ENCODE data around the gene E2F4.

The E2F4 gene

GRCh38 chr16:67210069-67210937 lies 18.3 kb downstream of the E2F4 start:
- DNase-seq, result no peak

GRCh38 chr16:67211674-67212073 lies 19.7 kb downstream of the E2F4 start:
- DNase-seq, result no peak

GRCh38 chr16:67212766-67213165 lies 20.8 kb downstream of the E2F4 start:
- no peak for DNase-seq

- DNase-seq, result no peak
Measured at GRCh38 chr16:67213197-67214019, 21.5 kb downstream of the E2F4 start.

- DNase-seq, result no peak
Measured at GRCh38 chr16:67215706-67216105, 23.8 kb downstream of the E2F4 start.

GRCh38 chr16:67216612-67217490 lies 24.9 kb downstream of the E2F4 start:
- DNase-seq, result no peak

- DNase-seq, result no peak
Measured at GRCh38 chr16:67223992-67224391, 32.0 kb downstream of the E2F4 start.

GRCh38 chr16:67226295-67226803 lies 34.4 kb downstream of the E2F4 start:
- DNase-seq, result no peak

- peak; percentile 100 for DNase-seq
Measured at GRCh38 chr16:67226804-67227566, 35.0 kb downstream of the E2F4 start, which contains the start of gene TMEM208. TSS of gene TMEM208 (plus strand) at chr16:67227130. CDS start at chr16:67227219, 89 bp downstream.

GRCh38 chr16:67227567-67227921 lies 35.6 kb downstream of the E2F4 start:
- DNase-seq, result no peak

- no peak for DNase-seq
Measured at GRCh38 chr16:67228034-67228785, 36.3 kb downstream of the E2F4 start.

GRCh38 chr16:67228905-67229304 lies 37.0 kb downstream of the E2F4 start:
- DNase-seq, result no peak

GRCh38 chr16:67229906-67230808 lies 38.2 kb downstream of the E2F4 start:
- no peak for DNase-seq

GRCh38 chr16:67230809-67231660 lies 39.1 kb downstream of the E2F4 start:
- DNase-seq, result no peak

- DNase-seq, result no peak
Measured at GRCh38 chr16:67233596-67233995, 41.6 kb downstream of the E2F4 start.

GRCh38 chr16:67234180-67234597 lies 42.2 kb downstream of the E2F4 start:
- DNase-seq, result no peak

- DNase-seq, result peak; percentile 74
Measured at GRCh38 chr16:67235816-67236562, 44.0 kb downstream of the E2F4 start.

Data from activated CD4-positive, alpha-beta T cell treated with anti-CD3 and anti-CD28 coated beads, Interleukin-2, Interleukin-6, amounts not matched to agents 100 ng/mL and 50 ng/mL, durations not matched to agents 16 hours and 8 hours (primary cell).